Measurements from ENCODE around the gene MED14.
"Not testable (repeated sequence)": the region's sequence is repeated elsewhere in the genome, so short reads cannot be mapped to it uniquely, and the experiment has no call there.

MED14 gene

GRCh38 chrX:40735325-40736169, at the start of gene MED14:
Gene MED14 (minus strand): TSS chrX:40735542. CDS start chrX:40735412, 130 bp downstream.
- no peak for TF ChIP-seq JUND (IDR thresholded peaks at IDR 0.05; ENCODE audit: low read depth)
- peak; percentile 60 to 92 for DNase-seq (ENCODE audit: low read depth in 1 of 2, low spot score in 1 of 2)
- in situ Hi-C loops (cut with HindIII; ENCODE audit: low pct_unique_long_range_greater_than_20kb, low sequenced_read_pairs): no loop called here

GRCh38 chrX:40784516-40785151, 49.3 kb upstream of the MED14 start:
- no peak for DNase-seq (ENCODE audit: low read depth in 1 of 2, low spot score in 1 of 2)
- no peak for TF ChIP-seq JUND (IDR thresholded peaks at IDR 0.05; ENCODE audit: low read depth)

GRCh38 chrX:40782644-40783259, 47.4 kb upstream of the MED14 start:
- DNase-seq (ENCODE audit: low read depth in 1 of 2, low spot score in 1 of 2); in situ Hi-C loops (cut with HindIII; ENCODE audit: low pct_unique_long_range_greater_than_20kb, low sequenced_read_pairs): not testable (repeated sequence)

More at GRCh38 chrX:40784516-40785151, 49.3 kb upstream of the MED14 start:
- in situ Hi-C loops (cut with HindIII; ENCODE audit: low pct_unique_long_range_greater_than_20kb, low sequenced_read_pairs): no loop called here

GRCh38 chrX:40780951-40781350, 45.6 kb upstream of the MED14 start:
- in situ Hi-C loops (cut with HindIII; ENCODE audit: low pct_unique_long_range_greater_than_20kb, low sequenced_read_pairs): no loop called here
- no peak for DNase-seq (ENCODE audit: low read depth in 1 of 2, low spot score in 1 of 2)
- no peak for TF ChIP-seq JUND (IDR thresholded peaks at IDR 0.05; ENCODE audit: low read depth)

GRCh38 chrX:40780082-40780481, 44.7 kb upstream of the MED14 start:
- DNase-seq (ENCODE audit: low read depth in 1 of 2, low spot score in 1 of 2): no peak
- TF ChIP-seq JUND (IDR thresholded peaks at IDR 0.05; ENCODE audit: low read depth): no peak
- in situ Hi-C loops (cut with HindIII; ENCODE audit: low pct_unique_long_range_greater_than_20kb, low sequenced_read_pairs): no loop called here

- no peak for TF ChIP-seq JUND (IDR thresholded peaks at IDR 0.05; ENCODE audit: low read depth)
- in situ Hi-C loops (cut with HindIII; ENCODE audit: low pct_unique_long_range_greater_than_20kb, low sequenced_read_pairs): no loop called here
Measured at GRCh38 chrX:40778861-40779575, 43.7 kb upstream of the MED14 start.

GRCh38 chrX:40773809-40774208, 38.5 kb upstream of the MED14 start:
- no peak for DNase-seq (ENCODE audit: low read depth in 1 of 2, low spot score in 1 of 2)
- in situ Hi-C loops (cut with HindIII; ENCODE audit: low pct_unique_long_range_greater_than_20kb, low sequenced_read_pairs): no loop called here
- TF ChIP-seq JUND (IDR thresholded peaks at IDR 0.05; ENCODE audit: low read depth): no peak

More at GRCh38 chrX:40778861-40779575, 43.7 kb upstream of the MED14 start:
- no peak for DNase-seq (ENCODE audit: low read depth in 1 of 2, low spot score in 1 of 2)

- DNase-seq (ENCODE audit: low read depth in 1 of 2, low spot score in 1 of 2): no peak
- in situ Hi-C loops (cut with HindIII; ENCODE audit: low pct_unique_long_range_greater_than_20kb, low sequenced_read_pairs): no loop called here
- TF ChIP-seq JUND (IDR thresholded peaks at IDR 0.05; ENCODE audit: low read depth): no peak
Measured at GRCh38 chrX:40773188-40773587, 37.8 kb upstream of the MED14 start.

GRCh38 chrX:40772290-40772689, 36.9 kb upstream of the MED14 start:
- TF ChIP-seq JUND (IDR thresholded peaks at IDR 0.05; ENCODE audit: low read depth): no peak
- in situ Hi-C loops (cut with HindIII; ENCODE audit: low pct_unique_long_range_greater_than_20kb, low sequenced_read_pairs): no loop called here
- no peak for DNase-seq (ENCODE audit: low read depth in 1 of 2, low spot score in 1 of 2)

GRCh38 chrX:40761762-40762161, 26.4 kb upstream of the MED14 start:
- no peak for DNase-seq (ENCODE audit: low read depth in 1 of 2, low spot score in 1 of 2)
- in situ Hi-C loops (cut with HindIII; ENCODE audit: low pct_unique_long_range_greater_than_20kb, low sequenced_read_pairs): no loop called here
- TF ChIP-seq JUND (IDR thresholded peaks at IDR 0.05; ENCODE audit: low read depth): no peak

GRCh38 chrX:40759374-40759773, 24.0 kb upstream of the MED14 start:
- in situ Hi-C loops (cut with HindIII; ENCODE audit: low pct_unique_long_range_greater_than_20kb, low sequenced_read_pairs): no loop called here
- TF ChIP-seq JUND (IDR thresholded peaks at IDR 0.05; ENCODE audit: low read depth): no peak
- no peak for DNase-seq (ENCODE audit: low read depth in 1 of 2, low spot score in 1 of 2)

- DNase-seq (ENCODE audit: low read depth in 1 of 2, low spot score in 1 of 2): no peak
- in situ Hi-C loops (cut with HindIII; ENCODE audit: low pct_unique_long_range_greater_than_20kb, low sequenced_read_pairs): no loop called here
- no peak for TF ChIP-seq JUND (IDR thresholded peaks at IDR 0.05; ENCODE audit: low read depth)
Measured at GRCh38 chrX:40757058-40757457, 21.7 kb upstream of the MED14 start.
